ENCODE measurements around the gene MDFIC.

GRCh38 chr7:114953724-114954123, 31.8 kb downstream of the MDFIC start:
- TF ChIP-seq CTCF (IDR thresholded peaks at IDR 0.05 in 8 of 11, conservative IDR thresholded peaks at IDR 0.05 in 3 of 11): no peak
- no peak for TF ChIP-seq POLR2A (IDR thresholded peaks at IDR 0.05)
- no peak for TF ChIP-seq POLR2AphosphoS5 (IDR thresholded peaks at IDR 0.05)
